Measurements from ENCODE around the gene ACOX2. TPM values are rescaled to one million over a fixed set of nuclear protein-coding genes. Genes with fewer than 3 reads are reported as not detected.

ACOX2 gene
- total RNA-seq, 1 donor: 19.2 TPM

DNA sequence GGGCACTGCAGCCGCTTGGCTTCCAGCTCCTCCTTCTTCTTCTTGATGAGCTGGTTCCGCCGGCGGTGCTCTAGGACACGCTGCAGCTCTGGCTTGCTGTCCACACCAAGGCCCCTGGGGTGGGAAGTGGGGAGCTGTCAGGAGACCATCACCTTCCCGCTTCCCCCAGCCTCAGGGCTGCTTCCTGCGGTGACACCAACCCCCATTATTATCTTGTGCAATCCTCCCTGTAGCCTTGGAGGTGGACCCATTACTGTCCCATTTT, 30.2 kb upstream of the ACOX2 start:
- no peak for DNase-seq (ENCODE audit: low read depth)
- TF ChIP-seq, protein P1, sequence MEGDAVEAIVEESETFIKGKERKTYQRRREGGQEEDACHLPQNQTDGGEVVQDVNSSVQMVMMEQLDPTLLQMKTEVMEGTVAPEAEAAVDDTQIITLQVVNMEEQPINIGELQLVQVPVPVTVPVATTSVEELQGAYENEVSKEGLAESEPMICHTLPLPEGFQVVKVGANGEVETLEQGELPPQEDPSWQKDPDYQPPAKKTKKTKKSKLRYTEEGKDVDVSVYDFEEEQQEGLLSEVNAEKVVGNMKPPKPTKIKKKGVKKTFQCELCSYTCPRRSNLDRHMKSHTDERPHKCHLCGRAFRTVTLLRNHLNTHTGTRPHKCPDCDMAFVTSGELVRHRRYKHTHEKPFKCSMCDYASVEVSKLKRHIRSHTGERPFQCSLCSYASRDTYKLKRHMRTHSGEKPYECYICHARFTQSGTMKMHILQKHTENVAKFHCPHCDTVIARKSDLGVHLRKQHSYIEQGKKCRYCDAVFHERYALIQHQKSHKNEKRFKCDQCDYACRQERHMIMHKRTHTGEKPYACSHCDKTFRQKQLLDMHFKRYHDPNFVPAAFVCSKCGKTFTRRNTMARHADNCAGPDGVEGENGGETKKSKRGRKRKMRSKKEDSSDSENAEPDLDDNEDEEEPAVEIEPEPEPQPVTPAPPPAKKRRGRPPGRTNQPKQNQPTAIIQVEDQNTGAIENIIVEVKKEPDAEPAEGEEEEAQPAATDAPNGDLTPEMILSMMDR (IDR thresholded peaks at IDR 0.05; ENCODE audit: insufficient read depth, low read length): no peak
- no peak overlapping the region for H3K4me3 ChIP-seq (ENCODE audit: low read depth, low read length)

DNA sequence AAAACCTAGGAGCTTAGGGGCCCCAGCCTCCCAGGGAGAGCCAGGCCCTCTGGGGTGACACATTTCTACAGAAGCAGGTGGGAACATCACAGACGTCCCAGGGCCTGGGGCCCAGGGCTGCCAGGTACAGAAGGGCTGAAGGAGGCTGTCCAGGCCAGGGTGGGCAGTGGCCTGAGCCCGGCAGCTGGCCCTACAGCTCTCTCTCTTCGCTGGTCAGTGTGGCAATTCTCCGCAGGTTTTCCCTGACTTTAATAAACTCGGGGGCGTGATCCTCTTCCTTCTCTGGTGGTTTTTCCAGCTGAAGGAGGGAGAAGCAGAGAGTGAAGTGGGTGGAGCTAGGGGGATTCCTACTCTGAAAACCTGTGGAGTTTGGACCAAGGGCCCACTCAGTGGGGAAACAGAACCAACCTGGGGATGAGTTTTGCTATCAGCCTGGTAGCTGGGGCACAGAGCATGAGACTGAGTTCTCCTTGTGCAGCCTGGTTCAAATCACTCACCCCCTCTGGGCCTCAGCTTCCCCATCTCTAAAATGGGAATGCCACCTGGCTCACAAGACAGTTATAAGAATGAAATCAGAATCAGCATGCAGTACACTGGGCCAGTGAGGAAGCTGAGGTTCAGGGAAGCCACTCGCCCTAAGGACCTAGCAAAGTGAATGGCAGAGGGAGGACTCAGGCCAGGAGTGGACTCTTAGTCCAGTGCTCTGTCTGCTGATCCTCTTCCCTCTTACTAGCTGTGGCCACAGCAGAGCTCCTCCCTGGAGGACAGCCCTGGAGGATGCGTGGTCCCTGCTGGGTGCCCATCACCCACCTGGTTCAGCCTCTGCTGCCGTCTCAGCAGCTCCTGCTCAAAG, 29.6 kb upstream of the ACOX2 start:
- TF ChIP-seq, protein P1 (IDR thresholded peaks at IDR 0.05; ENCODE audit: insufficient read depth, low read length): no peak
- no peak overlapping the region for H3K4me3 ChIP-seq (ENCODE audit: low read depth, low read length)
- no peak for DNase-seq (ENCODE audit: low read depth)

DNA sequence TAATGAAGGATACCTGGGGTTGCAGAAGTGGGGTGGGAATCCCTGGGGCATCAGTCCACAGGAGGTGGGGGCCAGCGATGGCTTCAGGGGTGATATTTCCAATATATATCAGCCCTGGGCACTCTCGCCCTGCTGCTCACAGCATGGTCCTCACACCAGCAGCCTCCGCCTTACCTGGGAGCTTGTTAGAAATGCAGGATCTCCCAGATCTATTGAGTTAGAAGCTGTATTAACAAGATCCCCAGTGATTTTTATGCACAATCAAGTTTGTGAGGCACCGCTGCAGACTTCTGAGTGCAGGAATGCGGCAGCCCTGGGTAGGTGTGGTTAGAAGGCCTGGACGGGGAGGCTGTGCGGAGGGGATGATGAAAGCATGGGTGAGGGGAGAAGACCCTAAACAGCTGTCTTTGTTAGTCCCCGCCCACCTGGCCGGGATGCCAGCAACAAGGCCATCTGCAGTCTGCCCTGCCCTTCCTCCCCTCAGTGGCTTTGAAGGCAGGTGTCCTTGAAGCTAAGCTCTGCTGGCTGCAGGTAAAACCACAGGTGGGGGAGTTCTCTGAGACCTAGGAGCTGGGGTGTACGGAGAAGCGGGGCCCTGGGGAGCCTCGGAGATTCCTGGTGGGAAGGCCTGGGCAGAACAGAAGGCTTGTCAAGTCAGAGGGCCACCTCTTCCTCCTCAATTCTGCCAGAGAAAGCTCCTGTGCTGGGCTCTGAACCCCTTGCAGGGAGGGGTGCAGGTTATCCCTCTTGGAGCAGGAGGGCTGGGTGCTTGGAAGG, 28.8 kb upstream of the ACOX2 start:
- TF ChIP-seq, protein P1 (IDR thresholded peaks at IDR 0.05; ENCODE audit: insufficient read depth, low read length): no peak
- DNase-seq (ENCODE audit: low read depth): no peak
- no peak overlapping the region for H3K4me3 ChIP-seq (ENCODE audit: low read depth, low read length)

DNA sequence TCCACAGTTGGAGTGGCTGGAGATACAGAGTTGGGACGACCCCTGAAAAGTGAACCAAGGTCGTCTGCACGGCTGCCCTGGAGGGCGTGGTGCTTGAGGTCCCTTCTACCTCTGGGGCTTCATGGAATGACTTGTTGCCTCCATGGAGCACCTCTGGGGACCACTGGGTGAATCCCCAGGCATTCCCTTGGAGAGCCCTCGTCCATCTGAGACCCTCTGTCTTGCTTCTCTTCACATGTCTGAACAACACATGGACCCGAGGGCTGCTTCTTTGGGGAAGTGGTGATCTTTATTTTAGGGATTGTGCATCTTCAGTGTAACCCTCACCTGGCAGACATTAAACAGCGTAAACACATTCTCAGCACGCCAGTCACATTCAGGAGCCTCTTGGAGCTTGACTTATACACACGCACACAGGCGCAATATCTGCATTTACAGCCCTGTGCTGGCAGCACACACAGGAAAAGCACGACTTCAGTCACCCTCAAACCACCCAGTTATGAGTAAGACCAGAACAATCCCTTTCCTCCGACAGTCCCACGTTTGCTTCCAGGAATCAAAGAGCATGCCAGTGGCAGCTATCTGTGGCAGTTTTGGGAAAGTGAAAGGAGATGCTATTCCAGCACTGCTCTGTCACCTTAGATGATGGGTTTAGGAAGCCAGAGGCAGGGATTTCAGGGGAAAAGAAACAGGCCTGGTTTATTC, 27.6 kb upstream of the ACOX2 start:
- DNase-seq (ENCODE audit: low read depth): peak; percentile 79
- TF ChIP-seq, protein P1 (IDR thresholded peaks at IDR 0.05; ENCODE audit: insufficient read depth, low read length): no peak
- no peak overlapping the region for H3K4me3 ChIP-seq (ENCODE audit: low read depth, low read length)

DNA sequence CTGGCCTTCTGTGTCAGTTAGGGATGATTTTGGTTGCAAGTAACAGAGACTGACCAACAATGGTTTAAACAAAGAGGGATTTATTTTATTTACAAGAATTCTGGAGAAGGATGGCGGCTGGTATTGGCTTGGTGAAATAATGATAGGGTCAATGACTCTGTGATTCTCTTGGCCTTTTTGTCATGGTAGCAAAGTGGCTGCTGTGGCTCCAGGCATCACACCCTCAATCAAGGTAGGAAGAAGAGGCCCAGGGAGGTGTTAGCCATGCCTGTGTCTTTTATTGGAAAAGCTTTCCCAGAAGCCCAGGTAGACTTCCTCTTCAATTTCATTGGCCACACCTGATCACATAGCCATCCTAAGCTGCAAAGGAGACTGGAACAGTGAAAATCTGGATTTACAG, 27.1 kb upstream of the ACOX2 start:
- no peak overlapping the region for H3K4me3 ChIP-seq (ENCODE audit: low read depth, low read length)
- no peak for DNase-seq (ENCODE audit: low read depth)
- TF ChIP-seq, protein P1 (IDR thresholded peaks at IDR 0.05; ENCODE audit: insufficient read depth, low read length): no peak

DNA sequence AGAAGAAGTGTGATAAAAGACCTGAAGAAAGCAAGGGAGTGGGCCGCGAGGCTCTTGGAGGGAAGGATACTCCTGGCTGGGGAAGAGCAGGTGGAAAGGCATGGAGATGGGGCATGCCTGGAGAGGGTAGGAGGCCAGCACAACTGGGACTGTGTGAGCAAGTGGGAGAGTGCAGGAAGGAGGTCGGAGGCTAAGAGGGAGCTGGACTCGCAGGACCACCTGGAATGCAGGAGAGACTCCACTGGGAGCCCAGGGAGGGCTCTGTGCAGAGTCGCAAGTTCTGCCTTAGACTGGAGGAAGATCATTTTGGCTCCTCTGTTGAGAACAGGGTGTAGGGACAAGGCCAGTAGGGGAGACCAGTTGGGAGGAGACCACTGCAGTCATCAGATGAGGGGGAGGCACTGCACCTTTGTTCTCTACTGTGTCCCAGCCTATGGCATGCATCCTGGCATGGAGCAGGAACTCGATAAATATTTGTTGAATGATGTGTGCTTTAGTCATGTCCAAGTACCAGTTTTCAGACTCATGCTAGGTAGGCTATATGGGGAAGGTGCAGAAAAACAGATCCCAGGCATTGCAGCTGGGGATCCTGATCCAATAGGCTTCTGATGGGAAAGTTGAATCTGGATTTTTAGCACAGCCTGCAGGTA, 26.5 kb upstream of the ACOX2 start:
- TF ChIP-seq, protein P1 (IDR thresholded peaks at IDR 0.05; ENCODE audit: insufficient read depth, low read length): no peak
- no peak for DNase-seq (ENCODE audit: low read depth)
- no peak overlapping the region for H3K4me3 ChIP-seq (ENCODE audit: low read depth, low read length)
